C4-2B (cell line): ENCODE data around the gene SLC16A1.

Source experiments
- H3K27ac ChIP-seq: fragments of 450-650 bp; 2 replicates; pipeline ENCODE4 v1.5.1; 2017
- CTCF ChIP-seq: fragments of 450-650 bp; conservative IDR thresholded peaks from 2 replicates; pipeline ENCODE4 v1.5.1; 2017; ENCODE audit warnings: mild to moderate bottlenecking
- ZFX ChIP-seq: fragments of 450-650 bp; IDR thresholded peaks from 2 replicates; pipeline ENCODE4 v1.6.1; 2017

The SLC16A1 gene

DNA sequence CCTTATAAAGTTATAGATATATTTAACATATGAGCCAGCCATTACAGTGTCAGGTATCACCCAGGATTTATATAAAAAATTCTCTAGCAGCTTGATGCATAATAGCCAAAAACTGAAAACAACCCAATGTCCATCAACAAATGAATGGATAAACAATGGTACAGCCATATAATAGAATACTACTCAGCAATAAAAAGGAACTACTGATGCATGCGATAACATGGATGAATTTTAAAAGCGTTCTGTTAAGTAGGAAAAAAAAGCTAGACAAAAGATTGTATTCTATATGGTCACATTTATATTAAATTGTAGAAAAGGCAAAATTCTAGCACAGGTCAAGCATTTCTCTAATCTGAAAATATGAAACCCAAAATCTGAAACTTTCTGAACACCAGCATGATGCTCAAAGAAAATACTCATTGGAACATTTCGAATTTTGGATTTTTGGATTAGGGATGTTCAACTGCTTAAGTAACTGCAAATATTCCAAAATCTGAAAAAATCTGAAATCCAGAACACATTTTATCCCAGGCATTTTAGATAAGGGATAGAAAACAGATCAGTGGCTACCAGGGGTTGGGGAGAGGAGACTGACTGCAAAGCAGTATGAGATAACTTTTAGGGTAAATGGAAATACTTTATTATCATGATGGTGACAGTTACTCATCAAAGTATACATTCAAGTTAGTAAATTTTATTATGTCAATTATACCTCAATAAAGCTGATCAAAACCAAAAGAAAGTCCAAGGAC, 22.0 kb downstream of the SLC16A1 start:
- no peak overlapping the region for H3K27ac ChIP-seq
- no peak for TF ChIP-seq ZFX
- TF ChIP-seq CTCF = no peak

GRCh38 chr1:112929979-112930378, 26.0 kb downstream of the SLC16A1 start:
- TF ChIP-seq CTCF (no peak), ZFX (no peak)
- H3K27ac ChIP-seq = no peak overlapping the region

- H3K27ac ChIP-seq = no peak overlapping the region
- TF ChIP-seq CTCF (no peak), ZFX (no peak)
These were observed 28.5 kb downstream of the SLC16A1 start for GRCh38 chr1:112927462-112927990.

GRCh38 chr1:112926858-112927257, 29.1 kb downstream of the SLC16A1 start:
- TF ChIP-seq CTCF (no peak), ZFX (no peak)
- H3K27ac ChIP-seq = no peak overlapping the region

GRCh38 chr1:112925015-112925414, 31.0 kb downstream of the SLC16A1 start:
- H3K27ac ChIP-seq = no peak overlapping the region
- no peak for TF ChIP-seq ZFX
- no peak for TF ChIP-seq CTCF

- no peak overlapping the region for H3K27ac ChIP-seq
- no peak for TF ChIP-seq ZFX
- TF ChIP-seq CTCF = no peak
These were observed 32.0 kb downstream of the SLC16A1 start for GRCh38 chr1:112923959-112924349.

DNA sequence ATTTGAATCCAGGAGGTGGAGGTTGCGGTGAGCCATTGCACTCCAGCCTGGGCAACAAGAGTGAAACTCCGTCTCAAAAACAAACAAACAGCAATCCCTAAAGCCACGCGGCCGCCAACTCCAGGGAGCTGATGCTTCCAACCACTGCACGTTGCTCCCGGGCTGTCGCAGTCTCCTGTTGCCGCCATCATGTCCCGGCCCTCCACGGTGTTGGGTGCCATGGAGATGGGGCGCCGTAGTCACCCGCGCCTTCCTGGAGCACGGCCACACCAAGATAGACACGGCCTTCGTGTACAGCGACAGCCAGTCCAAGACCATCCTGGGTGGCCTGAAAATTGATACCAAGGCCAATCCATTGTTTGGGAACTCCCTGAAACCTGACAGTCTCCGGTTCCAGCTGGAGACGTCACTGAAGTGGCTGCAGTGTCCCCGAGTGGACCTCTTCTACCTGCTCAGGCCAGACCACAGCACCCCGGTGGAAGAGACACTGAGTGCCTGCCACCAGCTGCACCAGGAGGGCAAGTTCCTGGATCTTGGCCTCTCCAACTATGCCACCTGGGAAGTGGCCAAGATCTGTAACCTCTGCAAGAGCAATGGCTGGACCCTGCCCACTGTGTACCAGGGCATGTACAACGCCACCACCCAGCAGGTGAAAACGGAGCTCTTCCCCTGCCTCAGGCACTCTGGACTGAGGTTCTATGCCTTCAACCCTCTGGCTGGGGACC, 32.6 kb downstream of the SLC16A1 start:
- no peak overlapping the region for H3K27ac ChIP-seq
- no peak for TF ChIP-seq CTCF
- TF ChIP-seq ZFX = no peak
